Mammary epithelial cell (primary cell): ENCODE results near the gene GSTM3.

ENCODE experiments used
- EZH2 ChIP-seq: IDR thresholded peaks from 2 replicates; pipeline ENCODE4 v1.6.1; 2012; ENCODE audit warnings: low read length, inconsistent platforms, borderline replicate concordance
- TF ChIP-seq, protein P1 (sequence below), 2 donors: IDR thresholded peaks in 1 of 2; conservative IDR thresholded peaks in 1 of 2; 2 replicates each; pipeline ENCODE4 v1.5.1; 2011 to 2012; ENCODE audit warnings: inconsistent platforms in 2 of 2, low read length in 2 of 2, mild to moderate bottlenecking in 2 of 2, control low read depth in 1 of 2, low read depth in 1 of 2; ENCODE audit not compliant: insufficient read depth in 1 of 2; ENCODE audit errors: extremely low read depth in 1 of 2

DNA sequence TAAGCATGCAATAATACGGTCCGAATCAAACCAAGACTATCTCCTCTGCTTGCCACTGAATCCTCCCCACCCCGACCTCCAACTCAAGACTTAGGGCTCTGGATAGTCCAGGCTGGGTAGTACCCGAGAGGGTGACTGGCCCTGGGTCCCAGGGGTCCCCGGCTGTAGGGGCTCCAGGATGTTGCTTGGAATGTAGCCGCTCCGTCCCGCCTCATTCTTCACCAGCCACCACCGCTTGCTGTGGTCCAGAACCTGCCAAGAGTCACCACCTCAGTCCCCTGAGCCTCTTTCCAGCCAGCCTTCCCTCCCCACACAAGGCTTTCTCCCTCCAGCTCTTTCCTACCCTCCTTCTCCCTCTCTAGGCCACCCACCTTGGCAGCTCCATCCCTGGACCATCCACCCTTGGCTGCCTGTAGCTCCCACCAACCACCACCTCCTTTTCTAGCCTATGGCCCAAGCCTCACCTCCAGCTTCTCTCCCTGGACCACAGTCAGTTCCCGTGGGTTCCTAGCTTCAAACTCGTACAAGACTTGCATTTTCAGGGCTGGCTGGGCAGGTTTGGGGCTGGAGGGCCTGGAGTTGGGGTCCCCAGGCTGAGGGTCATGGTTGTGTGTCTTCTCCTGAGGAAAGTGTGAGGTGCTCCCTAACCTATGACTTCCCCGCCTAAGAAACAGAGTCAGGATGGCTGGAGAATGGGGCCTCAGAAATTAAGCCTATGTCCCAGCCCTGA is 10.9 kb upstream of the GSTM3 start:
- TF ChIP-seq, protein P1, sequence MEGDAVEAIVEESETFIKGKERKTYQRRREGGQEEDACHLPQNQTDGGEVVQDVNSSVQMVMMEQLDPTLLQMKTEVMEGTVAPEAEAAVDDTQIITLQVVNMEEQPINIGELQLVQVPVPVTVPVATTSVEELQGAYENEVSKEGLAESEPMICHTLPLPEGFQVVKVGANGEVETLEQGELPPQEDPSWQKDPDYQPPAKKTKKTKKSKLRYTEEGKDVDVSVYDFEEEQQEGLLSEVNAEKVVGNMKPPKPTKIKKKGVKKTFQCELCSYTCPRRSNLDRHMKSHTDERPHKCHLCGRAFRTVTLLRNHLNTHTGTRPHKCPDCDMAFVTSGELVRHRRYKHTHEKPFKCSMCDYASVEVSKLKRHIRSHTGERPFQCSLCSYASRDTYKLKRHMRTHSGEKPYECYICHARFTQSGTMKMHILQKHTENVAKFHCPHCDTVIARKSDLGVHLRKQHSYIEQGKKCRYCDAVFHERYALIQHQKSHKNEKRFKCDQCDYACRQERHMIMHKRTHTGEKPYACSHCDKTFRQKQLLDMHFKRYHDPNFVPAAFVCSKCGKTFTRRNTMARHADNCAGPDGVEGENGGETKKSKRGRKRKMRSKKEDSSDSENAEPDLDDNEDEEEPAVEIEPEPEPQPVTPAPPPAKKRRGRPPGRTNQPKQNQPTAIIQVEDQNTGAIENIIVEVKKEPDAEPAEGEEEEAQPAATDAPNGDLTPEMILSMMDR (conservative IDR thresholded peaks at IDR 0.05 in 1 of 2, IDR thresholded peaks at IDR 0.05 in 1 of 2; ENCODE audit: extremely low read depth in 1 of 2, insufficient read depth in 1 of 2, low read depth in 1 of 2, low read length in 2 of 2): no peak
- TF ChIP-seq EZH2: no peak
